Measurements from ENCODE around the gene FCRL6.

- TF ChIP-seq, protein P1, sequence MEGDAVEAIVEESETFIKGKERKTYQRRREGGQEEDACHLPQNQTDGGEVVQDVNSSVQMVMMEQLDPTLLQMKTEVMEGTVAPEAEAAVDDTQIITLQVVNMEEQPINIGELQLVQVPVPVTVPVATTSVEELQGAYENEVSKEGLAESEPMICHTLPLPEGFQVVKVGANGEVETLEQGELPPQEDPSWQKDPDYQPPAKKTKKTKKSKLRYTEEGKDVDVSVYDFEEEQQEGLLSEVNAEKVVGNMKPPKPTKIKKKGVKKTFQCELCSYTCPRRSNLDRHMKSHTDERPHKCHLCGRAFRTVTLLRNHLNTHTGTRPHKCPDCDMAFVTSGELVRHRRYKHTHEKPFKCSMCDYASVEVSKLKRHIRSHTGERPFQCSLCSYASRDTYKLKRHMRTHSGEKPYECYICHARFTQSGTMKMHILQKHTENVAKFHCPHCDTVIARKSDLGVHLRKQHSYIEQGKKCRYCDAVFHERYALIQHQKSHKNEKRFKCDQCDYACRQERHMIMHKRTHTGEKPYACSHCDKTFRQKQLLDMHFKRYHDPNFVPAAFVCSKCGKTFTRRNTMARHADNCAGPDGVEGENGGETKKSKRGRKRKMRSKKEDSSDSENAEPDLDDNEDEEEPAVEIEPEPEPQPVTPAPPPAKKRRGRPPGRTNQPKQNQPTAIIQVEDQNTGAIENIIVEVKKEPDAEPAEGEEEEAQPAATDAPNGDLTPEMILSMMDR (IDR thresholded peaks at IDR 0.05; ENCODE audit: insufficient read depth, low read depth, low read length), result no peak
- no peak for TF ChIP-seq EZH2 (IDR thresholded peaks at IDR 0.05; ENCODE audit: insufficient read depth, low read length)
Measured at GRCh38 chr1:159848326-159848725, 46.2 kb downstream of the FCRL6 start.

Measured in astrocyte (in vitro differentiated cells and primary cell).